Stimulated activated CD8-positive, alpha-beta memory T cell treated with anti-CD3 and anti-CD28 coated beads, Interleukin-4, amount 100 ng/mL, for 1 hour (primary cell): ENCODE data around the gene FAM89B.
"Not testable (repeated sequence)": the region's sequence is repeated elsewhere in the genome, so short reads cannot be mapped to it uniquely, and the experiment has no call there.

Experiments used
- DNase-seq, 2 donors: peaks; one replicate each; pipeline ENCODE4 v3.0.0-alpha.2; 2020; ENCODE audit warnings: low read depth in 2 of 2, low spot score in 1 of 2

The FAM89B gene

GRCh38 chr11:65556470-65557279, 15.7 kb upstream of the FAM89B start:
- DNase-seq = no peak

GRCh38 chr11:65557280-65558001, 14.9 kb upstream of the FAM89B start:
- DNase-seq = no peak

GRCh38 chr11:65558002-65558929, 14.1 kb upstream of the FAM89B start, which contains the start of gene LTBP3:
Gene LTBP3, minus strand, starts transcription at chr11:65558359. Its CDS starts 400 bp downstream, at chr11:65557959.
- no peak for DNase-seq

- no peak for DNase-seq
Observed at GRCh38 chr11:65558930-65559509, 13.3 kb upstream of the FAM89B start.

- no peak for DNase-seq
Observed at GRCh38 chr11:65559535-65559934, 12.8 kb upstream of the FAM89B start.

- DNase-seq = no peak
Observed at GRCh38 chr11:65559951-65560537, 12.3 kb upstream of the FAM89B start.

GRCh38 chr11:65560555-65561418, 11.6 kb upstream of the FAM89B start:
- DNase-seq = no peak

GRCh38 chr11:65562020-65562419, 10.3 kb upstream of the FAM89B start:
- DNase-seq = no peak

- DNase-seq = no peak
Observed at GRCh38 chr11:65562788-65563187, 9.6 kb upstream of the FAM89B start.

- no peak for DNase-seq
Observed at GRCh38 chr11:65563601-65564000, 8.7 kb upstream of the FAM89B start.

- DNase-seq = not testable (repeated sequence)
Observed at GRCh38 chr11:65564879-65565559, 7.3 kb upstream of the FAM89B start.

- DNase-seq = no peak
Observed at GRCh38 chr11:65565624-65566453, 6.5 kb upstream of the FAM89B start.

- DNase-seq = no peak
Observed at GRCh38 chr11:65569164-65569972, 3.0 kb upstream of the FAM89B start.

GRCh38 chr11:65569973-65570918, 2.1 kb upstream of the FAM89B start, which contains the start of gene ZNRD2:
Gene ZNRD2, plus strand, starts transcription at chr11:65570477. Its CDS starts 15 bp downstream, at chr11:65570492.
- peak; percentile 94 to 96 for DNase-seq

- DNase-seq = no peak
Observed at GRCh38 chr11:65571420-65571819, 918 bp upstream of the FAM89B start.

- no peak for DNase-seq
Observed at GRCh38 chr11:65571940-65572339, 398 bp upstream of the FAM89B start.
